Measurements from ENCODE around the gene NLGN1. TPM values are rescaled to one million over a fixed set of nuclear protein-coding genes. Genes with fewer than 3 reads are reported as not detected.

The NLGN1 gene
- total RNA-seq, 4 donors from 2014 or later: 12.9 to 20.9 (median 18.0) TPM

- no peak for TF ChIP-seq POLR2A (IDR thresholded peaks at IDR 0.05; ENCODE audit: low read depth)
- TF ChIP-seq EP300 (IDR thresholded peaks at IDR 0.05): no peak
- TF ChIP-seq POLR2AphosphoS5 (IDR thresholded peaks at IDR 0.05): no peak
- no peak for TF ChIP-seq CTCF (IDR thresholded peaks at IDR 0.05)
- DNase-seq (ENCODE audit: extremely low spot score): no peak
- intact Hi-C loops (cut with DNase I): no loop called here
- H3K4me1 ChIP-seq: no peaks in the 10 kb centered on the region
- H3K27ac ChIP-seq (replicated peaks in 1 of 4): no peak overlapping the region
- 79% methylated on average over 4 of the region's 4 CpGs for WGBS
- no peaks in the 10 kb centered on the region for H3K36me3 ChIP-seq
- no peaks in the 10 kb centered on the region for H3K27me3 ChIP-seq
- no peak overlapping the region for H3K4me3 ChIP-seq
- no peaks in the 10 kb centered on the region for H3K9me3 ChIP-seq
Observed at GRCh38 chr3:173709026-173709425, 311.5 kb downstream of the NLGN1 start.

DNA sequence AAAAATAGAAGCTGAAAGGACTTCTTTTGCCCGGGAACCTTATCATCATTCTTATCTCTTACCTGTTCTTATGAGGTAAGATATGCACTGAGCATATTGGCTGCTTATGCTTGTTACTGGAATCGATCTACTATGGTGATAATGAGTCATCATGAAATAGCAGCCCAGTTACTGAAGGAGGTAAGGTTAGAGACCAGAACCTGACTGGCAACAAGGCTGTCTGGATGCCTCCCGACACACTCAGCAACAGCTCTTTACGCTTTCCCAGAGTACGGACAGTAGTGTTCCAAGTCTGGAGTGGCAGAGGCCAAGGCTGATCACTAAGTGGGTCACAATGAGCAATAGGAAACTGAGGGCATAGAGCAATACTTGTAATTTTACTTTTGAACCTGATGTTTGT lies 314.1 kb downstream of the NLGN1 start:
- no peak for DNase-seq (ENCODE audit: extremely low spot score)
- TF ChIP-seq POLR2A (IDR thresholded peaks at IDR 0.05; ENCODE audit: low read depth) (no peak), CTCF (IDR thresholded peaks at IDR 0.05) (no peak), EP300 (IDR thresholded peaks at IDR 0.05) (no peak), POLR2AphosphoS5 (IDR thresholded peaks at IDR 0.05) (no peak)
- intact Hi-C loops (cut with DNase I): no loop called here

DNA sequence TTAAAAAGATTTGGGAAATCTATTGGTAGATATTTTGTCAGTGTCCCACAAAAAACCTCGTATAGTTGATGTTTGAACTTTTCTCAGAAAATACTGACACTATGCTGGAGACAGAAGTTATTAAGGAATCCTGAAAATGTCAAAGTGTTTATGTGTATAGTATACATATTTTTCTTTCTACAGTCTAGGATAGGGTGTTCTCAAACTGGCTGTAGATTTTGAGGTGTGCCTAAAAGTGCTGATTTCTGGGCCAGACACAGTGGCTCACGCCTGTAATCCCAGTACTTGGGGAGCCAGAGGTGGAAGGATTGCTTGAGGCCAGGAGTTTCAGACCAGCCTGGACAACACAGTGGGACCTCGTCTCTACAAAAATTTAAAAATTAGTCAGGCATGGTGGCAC lies 322.0 kb downstream of the NLGN1 start:
- Histone ChIP-seq H3K4me1 (no peaks in the 10 kb centered on the region), H3K4me3 (no peak overlapping the region), H3K27ac (replicated peaks in 1 of 4) (no peak overlapping the region), H3K9me3 (no peaks in the 10 kb centered on the region), H3K36me3 (no peaks in the 10 kb centered on the region), H3K27me3 (no peaks in the 10 kb centered on the region)
- intact Hi-C loops (cut with DNase I): no loop called here
- no peak for TF ChIP-seq EP300 (IDR thresholded peaks at IDR 0.05)
- no peak for TF ChIP-seq CTCF (IDR thresholded peaks at IDR 0.05)
- 90% methylated on average over 3 of the region's 3 CpGs for WGBS
- no peak for DNase-seq (ENCODE audit: extremely low spot score)

More for the DNA sequence above, 314.1 kb downstream of the NLGN1 start:
- H3K27me3 ChIP-seq: no peaks in the 10 kb centered on the region
- no peaks in the 10 kb centered on the region for H3K4me1 ChIP-seq
- WGBS: 68% methylated on average over 5 of the region's 5 CpGs
- H3K9me3 ChIP-seq: no peaks in the 10 kb centered on the region
- no peaks in the 10 kb centered on the region for H3K36me3 ChIP-seq
- no peak overlapping the region for H3K27ac ChIP-seq (replicated peaks in 1 of 4)
- no peak overlapping the region for H3K4me3 ChIP-seq

- WGBS: 97% methylated on average over 2 of the region's 3 CpGs
- Histone ChIP-seq H3K36me3 (no peaks in the 10 kb centered on the region), H3K27me3 (no peaks in the 10 kb centered on the region), H3K27ac (replicated peaks in 1 of 4) (no peak overlapping the region), H3K4me3 (no peak overlapping the region), H3K4me1 (no peaks in the 10 kb centered on the region), H3K9me3 (no peaks in the 10 kb centered on the region)
- intact Hi-C loops (cut with DNase I): no loop called here
- DNase-seq (ENCODE audit: extremely low spot score): no peak
- no peak for TF ChIP-seq POLR2AphosphoS5 (IDR thresholded peaks at IDR 0.05)
- no peak for TF ChIP-seq EP300 (IDR thresholded peaks at IDR 0.05)
- no peak for TF ChIP-seq POLR2A (IDR thresholded peaks at IDR 0.05; ENCODE audit: low read depth)
- no peak for TF ChIP-seq CTCF (IDR thresholded peaks at IDR 0.05)
Observed at GRCh38 chr3:173725507-173725906, 328.0 kb downstream of the NLGN1 start.

GRCh38 chr3:173730391-173730790 lies 332.8 kb downstream of the NLGN1 start:
- no peak for DNase-seq (ENCODE audit: extremely low spot score)
- no peak for TF ChIP-seq POLR2AphosphoS5 (IDR thresholded peaks at IDR 0.05)
- TF ChIP-seq CTCF (IDR thresholded peaks at IDR 0.05): no peak
- no peak for TF ChIP-seq EP300 (IDR thresholded peaks at IDR 0.05)
- TF ChIP-seq POLR2A (IDR thresholded peaks at IDR 0.05; ENCODE audit: low read depth): no peak
- 96% methylated on average over 2 of the region's 2 CpGs for WGBS
- no peak overlapping the region for H3K4me3 ChIP-seq
- H3K36me3 ChIP-seq: no peaks in the 10 kb centered on the region
- intact Hi-C loops (cut with DNase I): no loop called here
- H3K4me1 ChIP-seq: no peaks in the 10 kb centered on the region
- no peaks in the 10 kb centered on the region for H3K27me3 ChIP-seq
- H3K27ac ChIP-seq (replicated peaks in 1 of 4): no peak overlapping the region
- no peaks in the 10 kb centered on the region for H3K9me3 ChIP-seq
